Measurements from ENCODE around the gene HID1. TPM values are rescaled to one million over a fixed set of nuclear protein-coding genes. Genes with fewer than 3 reads are reported as not detected.

Gene HID1
- total RNA-seq, 1 donor from 2014 or later, result 16.1 TPM

DNA sequence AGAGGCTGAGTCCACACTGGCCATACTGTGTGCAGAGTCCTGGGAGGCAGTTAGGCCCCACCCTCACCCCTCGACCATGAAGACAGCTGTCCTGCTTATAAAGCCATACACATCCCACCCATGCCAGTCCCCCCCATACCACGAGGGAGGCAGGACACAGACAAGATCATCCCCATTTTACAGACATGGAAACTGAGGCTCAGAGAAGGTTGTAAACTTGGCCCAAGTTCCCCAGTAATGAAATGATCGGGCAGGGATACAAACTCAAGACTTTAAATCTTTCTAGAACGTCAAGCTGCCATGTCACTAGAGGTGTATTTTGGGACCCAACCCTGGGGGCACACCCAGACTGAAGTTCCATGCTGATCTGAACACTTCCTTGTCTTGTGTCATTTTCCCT, 16.5 kb downstream of the HID1 start:
- intact Hi-C loops (cut with DNase I), result no loop called here
- DNase-seq (ENCODE audit: low spot score) (no peak), ATAC-seq (no peak)

DNA sequence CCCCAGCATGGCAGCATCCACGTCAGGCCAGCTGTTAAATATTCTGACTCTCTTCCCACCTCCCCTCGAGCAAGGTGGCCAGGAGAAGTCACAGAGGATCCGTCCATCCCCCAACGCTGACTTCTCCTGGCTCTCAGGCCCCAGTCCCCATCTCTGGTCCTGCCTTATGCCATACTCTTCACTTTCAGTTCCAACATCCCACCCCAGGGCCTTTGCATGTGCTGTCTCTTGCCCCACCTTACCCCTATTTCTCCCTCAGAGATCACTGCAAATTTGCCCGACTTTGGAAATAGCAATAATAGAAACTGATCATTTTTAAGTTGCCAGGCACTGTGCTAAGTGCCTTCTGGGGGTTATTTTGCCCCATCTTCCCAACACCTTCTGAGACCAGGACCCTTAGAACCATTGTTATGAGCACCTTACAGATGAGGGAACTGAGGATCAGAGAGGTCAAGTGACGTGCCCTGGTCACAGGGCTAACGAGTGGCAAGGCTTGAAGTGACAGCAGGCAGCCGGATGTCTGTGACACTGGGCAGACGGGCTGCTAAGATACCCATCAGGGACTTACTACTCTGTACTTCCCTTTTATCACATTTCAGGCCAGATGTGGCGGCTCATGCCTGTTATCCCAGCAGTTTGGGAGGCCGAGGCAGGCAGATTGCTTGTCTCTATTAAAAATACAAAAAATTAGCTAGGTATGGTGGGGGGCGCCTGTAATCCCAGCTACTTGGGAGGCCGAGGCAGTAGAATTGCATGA, 17.7 kb downstream of the HID1 start:
- DNase-seq (ENCODE audit: low spot score) (no peak), ATAC-seq (no peak)
- intact Hi-C loops (cut with DNase I), result no loop called here

DNA sequence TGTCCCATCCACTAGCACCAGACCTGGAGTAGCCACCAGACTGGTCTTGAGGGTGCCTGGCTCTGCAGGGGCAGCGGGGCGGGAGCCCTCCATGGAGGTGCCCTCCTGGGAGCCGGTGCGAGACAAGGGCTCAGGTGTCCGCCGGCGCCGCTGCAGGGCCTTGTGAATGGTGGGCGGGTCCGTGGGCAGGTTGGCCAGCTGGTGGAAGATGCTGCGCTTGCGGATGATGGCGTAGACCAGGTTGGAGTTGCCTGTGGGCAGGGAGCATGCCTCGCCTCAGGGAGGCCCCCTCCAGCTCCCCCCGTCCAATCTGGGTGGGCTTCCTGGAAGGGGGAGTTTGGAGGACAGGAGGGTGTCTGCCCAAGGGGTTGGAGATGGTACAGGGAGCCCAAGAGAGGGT, 18.4 kb downstream of the HID1 start:
- ATAC-seq, result no peak
- intact Hi-C loops (cut with DNase I), result no loop called here
- no peak for DNase-seq (ENCODE audit: low spot score)

GRCh38 chr17:74953134-74953687, 19.3 kb downstream of the HID1 start:
- no peak for ATAC-seq
- intact Hi-C loops (cut with DNase I), result no loop called here
- DNase-seq (ENCODE audit: low spot score), result no peak

DNA sequence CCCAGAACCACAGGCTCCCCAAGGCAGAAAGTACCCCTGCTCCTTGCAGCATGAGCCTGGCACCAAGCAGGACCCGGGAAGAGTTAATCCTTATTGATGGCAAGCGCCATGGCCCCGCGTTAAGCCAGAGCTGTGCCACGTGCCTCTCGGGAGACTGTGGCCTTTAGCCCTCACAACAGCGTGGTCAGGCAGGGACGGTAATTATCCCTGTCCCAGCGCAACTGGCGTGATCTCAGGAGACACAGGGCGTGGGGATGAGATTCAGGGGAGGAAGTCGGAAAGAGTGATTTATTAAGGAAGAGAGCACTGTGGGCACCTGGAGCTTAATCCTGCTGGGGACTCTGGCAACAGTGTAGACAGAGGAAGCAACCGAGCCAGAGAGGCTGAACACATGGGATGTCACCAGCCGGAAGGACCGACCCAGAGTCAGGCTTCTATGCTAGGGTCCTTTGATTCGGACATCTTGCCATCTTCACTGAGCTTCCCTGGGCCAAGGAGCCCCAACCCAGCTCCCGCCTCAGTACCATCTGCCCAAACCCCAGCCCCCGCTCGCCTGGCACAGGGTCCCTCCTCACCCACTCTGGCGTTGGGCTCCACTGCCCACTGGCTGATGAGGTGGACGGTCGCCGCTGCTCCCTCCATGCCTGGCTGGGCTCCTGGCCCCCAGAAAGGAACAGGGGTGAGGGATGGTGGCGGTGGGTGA, 20.0 kb downstream of the HID1 start:
- no peak for ATAC-seq
- no peak for DNase-seq (ENCODE audit: low spot score)
- intact Hi-C loops (cut with DNase I), result no loop called here

DNA sequence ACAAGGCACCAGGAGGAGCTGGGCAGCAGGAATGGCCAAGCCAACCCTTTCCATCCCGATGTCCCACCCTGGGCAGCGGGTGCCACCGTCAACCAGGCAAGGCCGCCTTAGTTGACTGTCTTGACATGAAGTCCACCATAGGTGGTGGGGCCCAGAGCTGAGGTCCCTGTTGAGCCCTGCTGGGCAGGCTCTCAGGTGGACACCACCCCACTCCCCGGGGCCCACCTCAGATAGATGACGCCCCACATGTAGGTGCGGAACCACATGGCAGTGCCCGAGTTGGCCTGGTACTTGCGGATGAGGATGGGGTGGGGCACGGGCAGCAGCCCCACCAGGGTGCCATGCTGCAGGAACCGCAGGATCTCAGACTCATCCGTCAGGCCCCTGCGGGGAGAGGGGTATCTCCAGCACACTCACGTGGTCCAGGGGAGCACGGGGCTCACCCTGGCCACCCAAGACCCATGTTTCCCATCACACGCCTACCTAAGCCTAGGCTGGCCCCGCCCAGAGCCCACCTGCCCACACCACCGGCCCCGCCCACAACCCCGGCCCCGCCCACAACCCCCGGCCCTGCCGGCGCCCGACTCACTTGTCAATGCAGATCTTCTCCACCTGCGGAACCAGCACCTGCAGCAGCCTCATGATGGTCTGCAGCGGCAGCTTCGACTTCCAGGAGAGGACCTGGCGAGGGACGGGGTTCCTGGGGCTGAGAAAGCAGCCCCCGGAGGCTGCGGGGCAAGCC, 20.7 kb downstream of the HID1 start:
- no peak for ATAC-seq
- no peak for DNase-seq (ENCODE audit: low spot score)
- intact Hi-C loops (cut with DNase I), result no loop called here

DNA sequence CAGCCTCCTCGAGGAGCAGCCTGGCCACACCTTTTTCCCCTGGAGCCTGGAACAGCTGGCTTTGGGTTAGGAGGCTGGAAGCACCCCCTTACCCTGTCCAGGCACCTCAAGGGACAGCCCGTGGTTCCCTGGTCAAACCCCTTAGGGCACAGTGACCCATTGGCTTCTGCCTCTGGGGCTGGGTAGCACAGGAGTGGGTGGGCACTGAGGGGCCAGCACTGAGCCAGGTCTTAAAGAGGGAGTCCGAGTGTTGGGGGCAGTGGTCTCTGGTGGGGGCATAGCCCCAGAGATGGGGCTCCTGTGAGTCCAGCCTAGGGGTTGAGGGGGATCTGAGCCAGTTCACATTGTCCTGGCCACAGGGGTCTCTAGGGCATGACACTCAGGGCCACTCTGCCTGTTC, 21.5 kb downstream of the HID1 start:
- intact Hi-C loops (cut with DNase I), result no loop called here
- ATAC-seq, result no peak

GRCh38 chr17:74950207-74950606, 22.4 kb downstream of the HID1 start:
- ATAC-seq, result no peak
- intact Hi-C loops (cut with DNase I), result no loop called here
- no peak for DNase-seq (ENCODE audit: low spot score)

More for the DNA sequence above, 21.5 kb downstream of the HID1 start:
- no peak for DNase-seq (ENCODE audit: low spot score)

DNA sequence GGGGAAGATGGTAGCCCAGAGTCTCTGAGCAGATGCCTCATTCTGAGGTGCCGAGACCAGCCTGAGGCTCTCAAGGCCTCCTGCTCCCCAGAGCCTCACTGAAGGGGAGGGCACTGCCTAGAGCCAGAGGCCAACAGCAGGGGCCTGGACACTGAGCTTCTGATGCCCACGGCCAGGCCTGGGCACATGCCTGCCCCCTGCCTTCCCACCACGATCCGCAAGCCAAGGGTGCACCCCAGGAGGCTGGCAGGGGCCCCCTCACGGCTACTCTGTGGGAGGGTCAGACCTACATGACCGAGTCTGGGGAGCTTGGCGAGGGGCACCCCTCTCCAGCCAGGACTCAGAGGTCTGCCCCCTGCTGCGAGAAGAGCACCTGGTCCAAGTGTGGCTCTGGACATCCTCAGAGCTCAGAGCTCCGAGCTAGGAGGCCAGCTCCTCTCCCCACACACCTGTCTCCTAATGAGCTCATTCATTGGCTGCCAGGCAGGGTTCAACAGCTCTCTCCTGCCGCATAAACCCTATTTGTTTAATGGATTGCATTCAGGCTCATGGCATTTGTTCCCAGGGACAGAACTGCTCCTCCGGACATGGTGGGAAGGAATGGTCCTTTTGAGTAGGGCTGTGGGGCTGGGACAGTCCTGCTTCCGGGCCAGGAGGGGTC, 23.0 kb downstream of the HID1 start:
- ATAC-seq (no peak), DNase-seq (ENCODE audit: low spot score) (no peak)
- intact Hi-C loops (cut with DNase I), result no loop called here

DNA sequence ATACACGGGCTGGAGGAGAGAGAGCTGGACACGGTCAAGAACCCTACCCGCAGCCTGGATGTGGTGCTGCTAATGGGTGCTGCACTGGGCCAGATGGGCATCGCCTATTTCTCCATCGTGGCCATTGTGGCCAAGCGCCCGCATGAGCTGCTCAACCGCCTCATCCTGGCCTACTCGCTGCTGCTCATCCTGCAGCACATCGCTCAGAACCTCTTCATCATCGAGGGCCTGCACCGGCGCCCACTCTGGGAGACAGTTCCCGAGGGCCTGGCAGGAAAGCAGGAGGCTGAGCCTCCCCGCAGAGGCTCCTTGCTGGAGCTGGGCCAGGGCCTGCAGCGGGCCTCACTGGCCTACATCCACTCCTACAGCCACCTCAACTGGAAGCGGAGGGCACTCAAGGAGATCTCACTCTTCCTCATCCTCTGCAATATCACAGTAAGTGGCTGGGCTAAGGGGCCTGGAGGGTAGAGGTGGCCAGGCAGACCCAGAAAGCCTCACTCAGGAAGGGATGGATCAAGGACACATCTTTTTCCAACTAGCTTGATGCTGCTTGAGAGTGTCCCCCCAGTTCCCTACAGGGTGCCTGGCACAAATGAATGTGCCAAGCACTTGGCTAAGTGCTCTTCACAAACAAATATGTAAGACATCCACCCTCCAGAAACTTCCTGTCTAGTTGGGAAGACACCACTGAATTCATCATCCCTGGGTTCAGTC, 25.4 kb downstream of the HID1 start:
- ATAC-seq, result no peak
- intact Hi-C loops (cut with DNase I), result no loop called here
- DNase-seq (ENCODE audit: low spot score), result no peak

DNA sequence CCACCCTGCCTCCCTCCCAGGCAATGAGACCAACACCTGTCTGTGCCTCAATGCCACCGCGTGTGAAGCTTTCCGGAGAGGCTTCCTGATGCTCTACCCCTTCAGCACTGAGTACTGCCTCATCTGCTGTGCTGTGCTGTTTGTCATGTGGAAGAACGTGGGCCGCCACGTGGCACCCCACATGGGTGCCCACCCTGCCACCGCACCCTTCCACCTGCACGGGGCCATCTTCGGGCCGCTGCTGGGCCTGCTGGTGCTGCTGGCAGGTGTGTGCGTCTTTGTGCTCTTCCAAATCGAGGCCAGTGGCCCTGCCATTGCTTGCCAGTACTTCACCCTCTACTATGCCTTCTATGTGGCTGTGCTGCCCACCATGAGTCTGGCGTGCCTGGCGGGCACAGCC, 25.9 kb downstream of the HID1 start:
- DNase-seq (ENCODE audit: low spot score) (no peak), ATAC-seq (no peak)
- intact Hi-C loops (cut with DNase I), result no loop called here

DNA sequence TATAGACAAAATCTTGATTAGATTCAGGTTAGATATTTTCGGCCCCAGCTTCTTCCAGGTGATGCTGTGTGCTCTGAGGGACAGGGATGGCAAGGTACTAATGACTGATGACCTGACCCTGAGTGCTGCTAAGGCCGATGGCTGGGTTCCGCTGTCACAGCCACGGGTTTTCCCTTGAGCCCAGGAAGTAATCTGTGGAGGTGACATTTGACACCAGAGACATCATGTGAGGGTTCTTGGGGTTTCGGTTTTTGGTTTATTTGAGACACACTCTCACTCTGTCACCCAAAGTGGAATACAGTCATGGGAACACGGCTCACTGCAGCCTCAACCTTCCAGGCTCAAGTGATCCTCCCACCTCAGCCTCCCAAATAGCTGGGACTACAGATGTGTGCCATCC, 27.0 kb downstream of the HID1 start:
- intact Hi-C loops (cut with DNase I), result no loop called here
- DNase-seq (ENCODE audit: low spot score) (no peak), ATAC-seq (no peak)

- intact Hi-C loops (cut with DNase I), result no loop called here
These were observed 28.6 kb downstream of the HID1 start for GRCh38 chr17:74943808-74944522.

DNA sequence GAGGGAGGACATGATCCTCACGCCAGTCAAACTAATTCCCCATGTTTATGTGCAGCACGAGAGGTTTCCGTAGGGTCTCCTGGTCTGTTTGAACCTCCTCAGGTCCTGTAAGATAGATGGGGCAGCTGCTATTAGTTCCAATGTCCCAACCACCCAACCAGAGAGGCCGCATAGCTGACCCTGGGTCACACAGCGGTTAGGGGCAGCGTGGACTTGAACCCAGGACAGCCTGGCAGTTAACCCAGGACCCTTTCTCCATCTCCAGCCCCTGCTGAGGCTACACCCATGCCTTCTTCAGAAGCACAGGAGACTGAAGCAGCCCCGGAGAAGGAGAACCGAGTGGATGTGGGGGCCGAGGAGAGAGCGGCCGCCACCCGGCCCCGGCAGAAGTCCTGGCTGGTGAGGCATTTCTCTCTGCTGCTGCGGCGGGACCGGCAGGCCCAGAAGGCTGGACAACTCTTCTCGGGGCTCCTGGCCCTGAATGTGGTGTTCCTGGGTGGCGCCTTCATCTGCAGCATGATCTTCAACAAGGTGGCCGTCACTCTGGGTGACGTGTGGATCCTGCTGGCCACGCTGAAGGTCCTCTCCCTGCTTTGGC, 31.3 kb downstream of the HID1 start:
- DNase-seq (ENCODE audit: low spot score) (no peak), ATAC-seq (no peak)
- intact Hi-C loops (cut with DNase I), result no loop called here

More at GRCh38 chr17:74943808-74944522, 28.6 kb downstream of the HID1 start:
- ATAC-seq, result no peak
- DNase-seq (ENCODE audit: low spot score), result no peak

DNA sequence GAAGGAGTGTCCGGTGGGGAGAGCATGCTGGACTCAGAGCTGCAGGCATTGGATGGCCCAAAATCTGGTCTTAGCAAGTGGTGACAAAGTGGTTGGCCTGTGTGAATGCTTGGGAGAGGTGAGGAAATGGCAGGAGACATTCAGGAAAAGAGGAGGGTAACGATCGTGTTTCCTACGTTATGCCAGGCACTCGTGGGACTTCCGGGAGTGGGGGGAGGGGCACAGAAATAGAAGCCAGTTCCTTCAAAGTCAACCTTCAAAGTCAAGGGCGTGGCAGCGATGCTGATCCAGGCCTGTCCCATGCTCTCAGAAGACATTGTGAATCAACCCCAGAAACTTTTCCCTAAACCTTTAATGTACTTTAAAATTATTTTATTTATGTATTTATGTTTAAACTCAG, 33.0 kb downstream of the HID1 start:
- ATAC-seq, result no peak
- intact Hi-C loops (cut with DNase I), result no loop called here
- DNase-seq (ENCODE audit: low spot score), result no peak

DNA sequence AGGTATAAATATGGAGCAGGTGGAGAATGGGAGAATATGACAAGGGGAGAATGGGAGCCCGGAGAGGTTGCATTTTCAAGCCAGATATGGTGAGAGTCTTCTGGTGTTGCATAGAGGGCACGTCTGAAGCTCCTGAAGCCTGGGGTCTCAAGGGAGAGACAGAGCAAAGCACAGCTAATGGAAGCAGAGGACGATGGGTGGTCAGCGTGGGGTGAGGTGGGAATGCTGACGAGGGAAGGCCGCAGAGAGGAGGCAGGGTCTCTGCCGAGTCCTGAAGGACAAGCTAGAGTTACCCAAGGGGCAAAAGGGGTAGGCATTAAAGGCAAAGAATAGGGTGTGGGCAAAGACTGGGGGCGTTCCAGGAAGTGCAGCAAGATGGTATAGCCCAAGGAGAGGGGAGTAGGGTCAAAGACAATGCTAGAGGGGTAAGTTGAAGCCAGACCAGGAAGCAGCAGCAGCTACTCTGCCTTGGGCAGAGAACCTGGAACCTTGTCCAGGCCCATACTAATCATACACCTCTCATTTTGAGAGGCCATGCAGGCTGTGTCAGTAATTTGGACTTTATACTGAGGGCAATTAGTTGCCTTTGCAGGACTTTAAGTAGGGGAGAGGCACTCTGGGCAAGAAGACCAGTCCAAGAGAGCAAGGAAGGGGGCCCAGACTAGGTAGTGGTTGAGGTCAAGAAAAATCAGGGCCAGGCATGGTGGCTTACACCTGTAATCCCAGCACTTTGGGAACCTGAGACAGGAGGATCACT, 34.2 kb downstream of the HID1 start:
- ATAC-seq (no peak), DNase-seq (ENCODE audit: low spot score) (no peak)
- intact Hi-C loops (cut with DNase I), result no loop called here
